Effector CD4-positive, alpha-beta T cell (primary cell): Measurements from ENCODE around the gene OGFOD3.
"Not testable (repeated sequence)": the region's sequence is repeated elsewhere in the genome, so short reads cannot be mapped to it uniquely, and the experiment has no call there.

Experiments
- DNase-seq: peaks from one replicate; pipeline ENCODE4 v3.0.0-alpha.2; 2020

The OGFOD3 gene

DNA sequence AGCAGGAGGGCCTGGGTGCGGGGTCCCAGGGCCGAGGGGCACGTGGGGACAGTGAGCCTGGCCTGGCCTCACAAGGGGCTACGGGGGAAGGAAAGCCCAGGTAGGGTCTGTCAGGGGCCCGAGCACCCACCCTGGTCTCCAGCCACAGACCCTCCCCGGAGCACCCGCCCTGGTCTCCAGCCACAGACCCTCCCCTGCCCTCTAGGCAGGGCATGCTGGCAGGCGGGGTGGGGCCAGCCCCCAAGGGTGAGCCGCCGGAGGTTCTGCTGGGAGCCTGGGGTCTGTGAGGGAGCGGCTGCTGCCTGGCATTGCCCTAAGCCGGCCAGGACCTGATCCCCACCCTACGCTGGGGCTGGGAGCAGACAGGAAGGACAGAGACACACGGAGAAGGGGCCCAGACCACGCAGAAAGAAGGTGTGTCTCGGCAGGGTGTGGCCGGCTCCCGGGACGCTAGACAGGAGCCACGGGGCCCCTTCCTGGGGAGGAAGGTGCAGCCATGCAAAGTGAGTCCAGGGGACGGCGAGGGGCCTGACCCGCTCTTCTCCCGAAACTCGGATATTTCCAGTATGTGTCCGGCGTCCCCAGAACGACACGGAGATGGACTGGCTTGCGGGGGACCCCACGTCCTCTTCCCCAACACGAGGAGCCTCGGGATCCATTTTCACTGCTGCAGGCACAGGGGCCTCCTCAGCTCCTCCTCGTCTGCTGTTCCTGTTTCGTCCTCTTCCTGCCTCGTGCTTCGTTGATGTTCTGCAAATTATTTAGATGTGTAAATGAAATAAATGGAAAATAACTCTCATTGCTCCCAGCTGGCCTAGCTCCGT, 31.3 kb downstream of the OGFOD3 start:
- no peak for DNase-seq

DNA sequence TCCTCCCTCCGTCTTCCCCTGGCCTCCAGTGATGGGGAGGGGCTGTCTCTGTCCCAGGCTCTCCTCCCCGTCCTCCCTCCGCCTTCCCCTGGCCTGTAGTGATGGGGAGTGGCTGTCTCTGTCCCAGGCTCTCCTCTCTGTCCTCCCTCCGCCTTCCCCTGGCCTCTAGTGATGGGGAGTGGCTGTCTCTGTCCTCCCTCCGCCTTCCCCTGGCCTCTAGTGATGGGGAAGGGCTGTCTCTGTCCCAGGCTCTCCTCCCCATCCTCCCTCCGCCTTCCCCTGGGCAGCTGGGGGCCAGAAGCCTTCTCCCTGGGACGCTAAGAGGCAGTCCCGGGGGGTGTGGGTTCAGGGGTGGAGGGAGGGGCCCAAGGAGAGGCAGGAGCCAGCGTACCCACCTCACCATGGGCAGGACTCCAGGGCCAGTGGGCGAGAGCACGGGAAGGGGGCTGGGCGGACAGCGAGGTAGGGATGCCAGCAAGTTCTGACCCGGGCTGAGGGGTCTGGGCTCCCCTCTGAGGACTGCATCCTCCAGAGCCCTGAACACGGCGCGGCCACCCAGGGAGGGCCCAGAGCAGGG, 32.0 kb downstream of the OGFOD3 start:
- DNase-seq, result no peak

DNA sequence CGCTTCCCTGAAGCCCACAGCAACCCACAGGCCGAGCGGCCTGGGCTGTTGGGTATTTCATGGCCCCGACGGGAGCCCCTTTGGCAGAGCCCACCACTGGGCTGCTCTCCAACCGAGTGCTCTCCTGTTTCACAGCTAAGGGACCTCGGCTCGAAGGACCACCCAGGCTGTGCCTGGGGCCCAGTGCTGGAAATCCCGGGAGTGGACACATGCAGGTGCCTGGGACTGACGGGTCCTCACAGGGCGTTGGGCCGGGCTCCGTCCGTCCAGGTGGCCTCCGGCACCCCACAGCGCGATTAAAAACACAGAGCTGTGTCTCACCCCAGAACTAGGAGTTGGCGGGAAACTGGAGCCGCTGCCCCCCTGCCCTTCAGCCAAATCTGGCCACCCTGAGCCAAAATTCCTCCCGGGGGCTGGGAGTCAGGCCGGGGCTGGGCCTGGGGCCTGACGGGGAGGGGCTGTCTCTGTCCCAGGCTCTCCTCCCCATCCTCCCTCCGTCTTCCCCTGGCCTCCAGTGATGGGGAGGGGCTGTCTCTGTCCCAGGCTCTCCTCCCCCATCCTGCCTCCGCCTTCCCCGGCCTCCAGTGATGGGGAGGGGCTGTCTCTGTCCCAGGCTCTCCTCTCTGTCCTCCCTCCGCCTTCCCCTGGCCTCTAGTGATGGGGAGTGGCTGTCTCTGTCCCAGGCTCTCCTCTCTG, 32.7 kb downstream of the OGFOD3 start:
- DNase-seq, result no peak

DNA sequence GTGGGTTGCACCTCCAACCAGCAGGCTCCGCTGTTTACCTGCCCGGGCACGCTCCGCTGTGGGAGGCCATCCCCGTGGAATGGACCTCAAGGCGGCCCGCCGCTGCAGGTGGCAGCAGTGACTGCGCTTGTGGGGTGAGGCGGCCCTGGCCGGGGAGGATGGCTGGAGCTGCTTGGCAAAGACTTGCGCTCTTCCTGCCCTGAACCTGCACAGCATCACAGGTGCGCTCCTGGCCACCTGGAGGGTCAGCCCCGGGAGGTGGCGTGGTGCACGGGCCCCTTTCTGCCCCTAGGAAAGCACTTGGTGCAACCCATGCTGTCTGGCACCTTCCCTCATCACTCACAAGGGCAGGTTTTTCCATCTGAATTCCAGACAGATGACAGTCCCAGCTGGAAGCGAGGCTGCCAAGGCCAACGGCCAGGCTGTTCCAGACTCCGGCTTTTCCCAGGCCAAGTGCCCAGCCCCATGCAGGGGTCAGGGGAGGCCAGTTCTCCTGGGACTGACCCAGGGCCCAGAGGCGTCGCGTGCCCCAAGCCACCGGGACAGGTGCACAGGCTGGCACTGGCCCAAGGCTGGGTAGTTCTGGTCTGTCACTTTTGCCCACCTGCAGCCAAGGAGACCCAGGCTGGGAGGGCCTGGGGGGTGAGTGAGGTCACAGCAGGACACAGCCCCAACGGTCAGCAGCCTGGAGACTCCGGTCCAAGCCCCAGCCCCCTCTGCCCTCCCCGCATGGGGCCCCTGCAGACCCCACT, 33.5 kb downstream of the OGFOD3 start:
- no peak for DNase-seq

DNA sequence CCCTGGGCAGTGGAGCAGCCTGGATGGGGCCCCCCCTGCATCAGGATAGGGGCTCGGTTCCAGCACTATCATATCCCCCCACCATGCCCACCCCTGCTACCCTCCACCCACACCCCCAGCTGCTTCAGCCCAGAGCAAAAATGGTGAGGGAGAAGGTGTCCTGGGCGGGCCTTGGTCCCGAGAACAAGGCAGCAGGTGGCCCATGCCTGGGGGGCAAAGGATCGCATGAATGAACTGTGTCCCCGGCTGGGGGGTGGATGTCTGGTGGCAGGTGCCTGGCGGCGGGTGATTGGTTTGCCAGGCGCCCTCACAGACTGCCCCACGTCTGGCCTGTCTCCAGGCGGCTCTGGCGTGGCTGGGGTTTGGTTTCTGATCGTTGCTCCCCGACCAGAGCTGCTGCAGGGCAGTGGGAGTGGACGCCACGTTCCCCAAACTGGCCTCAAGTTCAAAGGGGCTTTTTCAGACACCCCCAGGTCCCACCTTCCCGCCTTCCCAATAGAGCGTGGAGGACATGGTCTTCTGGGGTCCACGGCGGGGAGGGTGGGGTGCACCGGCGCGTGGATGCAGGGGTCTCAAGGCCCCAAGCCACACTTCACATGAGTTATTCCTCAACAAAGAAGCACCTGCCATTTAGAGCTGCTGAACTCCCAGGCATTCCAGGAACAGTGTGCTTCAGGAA, 34.2 kb downstream of the OGFOD3 start:
- no peak for DNase-seq

DNA sequence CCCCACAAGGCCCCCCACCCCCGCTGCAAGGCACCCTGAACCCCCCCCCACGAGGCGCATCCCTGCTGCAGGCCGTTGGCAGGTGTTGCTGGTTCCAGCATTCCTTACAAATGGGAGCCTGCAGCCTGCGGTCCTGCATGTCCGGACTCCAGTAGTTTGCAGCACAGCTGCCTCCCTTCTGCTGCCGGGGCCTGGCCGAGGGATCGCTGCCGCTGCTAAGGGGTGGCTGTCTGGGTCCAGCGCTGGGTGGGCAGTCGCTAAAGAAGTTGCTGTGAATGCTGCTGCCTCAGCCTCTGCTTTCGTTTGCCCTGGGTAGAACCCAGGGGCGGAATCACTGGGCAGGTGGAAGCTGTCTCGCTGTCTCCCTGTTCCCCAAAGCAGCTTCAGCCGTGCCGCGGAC, 35.0 kb downstream of the OGFOD3 start:
- DNase-seq, result no peak

DNA sequence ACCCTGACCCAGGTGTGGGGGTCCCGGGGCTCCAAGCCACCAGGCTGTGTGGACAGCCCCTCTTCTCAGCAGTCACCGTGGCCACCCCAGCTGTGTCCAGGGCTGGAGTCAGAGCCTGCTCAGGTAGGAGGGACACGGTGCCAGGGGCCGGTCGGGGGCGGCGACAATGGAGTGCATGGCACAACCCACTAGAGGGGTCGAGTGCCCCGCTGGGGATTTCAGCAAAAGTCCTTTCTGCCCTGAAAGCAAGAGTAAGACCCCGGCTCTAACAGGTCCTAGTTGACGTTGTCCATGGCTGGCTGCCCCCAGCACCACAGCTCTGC, 35.5 kb downstream of the OGFOD3 start:
- no peak for DNase-seq

DNA sequence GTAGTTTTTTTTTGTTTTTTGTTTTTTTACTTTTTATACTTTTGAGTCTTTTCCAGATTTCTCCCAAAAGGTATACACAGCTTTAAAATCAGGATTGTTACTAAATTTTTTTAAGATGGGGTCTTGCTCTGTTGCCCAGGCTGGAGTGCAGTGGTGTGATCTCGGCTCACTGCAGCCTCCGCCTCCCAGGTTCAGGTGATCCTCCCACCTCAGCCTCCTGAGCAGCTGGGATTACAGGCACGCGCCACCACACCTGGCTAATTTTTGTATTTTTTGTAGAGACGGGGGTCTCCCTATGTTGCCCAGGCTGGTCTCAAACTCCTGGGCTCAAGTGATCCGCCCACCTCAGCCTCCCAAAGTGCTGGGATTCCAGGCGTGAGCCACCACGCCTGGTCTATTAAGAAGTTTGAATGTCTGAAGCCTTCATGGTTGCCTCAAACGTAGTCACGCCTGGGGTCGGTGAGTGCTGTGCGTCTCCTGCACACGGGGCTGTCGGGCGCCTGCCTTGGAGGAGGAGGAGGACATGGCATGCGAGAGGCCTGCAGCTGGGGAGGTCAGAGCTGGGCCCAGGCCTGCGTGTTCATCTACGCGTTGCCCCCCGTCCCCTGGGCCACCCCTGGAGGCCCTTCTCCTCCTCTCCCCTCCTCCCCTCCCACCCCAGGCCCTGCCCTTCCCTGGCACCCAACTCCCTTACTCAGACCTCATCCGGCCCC, 36.0 kb downstream of the OGFOD3 start:
- DNase-seq, result not testable (repeated sequence)

DNA sequence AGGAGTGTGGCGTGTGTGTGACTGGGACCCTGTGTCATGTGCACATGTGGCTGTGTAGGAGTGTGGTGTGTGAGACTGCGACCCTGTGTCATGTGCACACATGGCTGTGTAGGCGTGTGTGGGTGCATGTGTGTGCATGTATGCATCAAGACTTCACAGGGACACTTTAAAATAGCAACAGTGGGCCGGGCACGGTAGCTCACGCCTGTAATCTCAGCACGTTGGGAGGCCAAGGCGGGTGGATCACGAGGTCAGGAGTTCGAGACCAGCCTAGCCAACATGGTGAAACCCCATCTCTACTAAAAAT, 36.7 kb downstream of the OGFOD3 start:
- not testable (repeated sequence) for DNase-seq

DNA sequence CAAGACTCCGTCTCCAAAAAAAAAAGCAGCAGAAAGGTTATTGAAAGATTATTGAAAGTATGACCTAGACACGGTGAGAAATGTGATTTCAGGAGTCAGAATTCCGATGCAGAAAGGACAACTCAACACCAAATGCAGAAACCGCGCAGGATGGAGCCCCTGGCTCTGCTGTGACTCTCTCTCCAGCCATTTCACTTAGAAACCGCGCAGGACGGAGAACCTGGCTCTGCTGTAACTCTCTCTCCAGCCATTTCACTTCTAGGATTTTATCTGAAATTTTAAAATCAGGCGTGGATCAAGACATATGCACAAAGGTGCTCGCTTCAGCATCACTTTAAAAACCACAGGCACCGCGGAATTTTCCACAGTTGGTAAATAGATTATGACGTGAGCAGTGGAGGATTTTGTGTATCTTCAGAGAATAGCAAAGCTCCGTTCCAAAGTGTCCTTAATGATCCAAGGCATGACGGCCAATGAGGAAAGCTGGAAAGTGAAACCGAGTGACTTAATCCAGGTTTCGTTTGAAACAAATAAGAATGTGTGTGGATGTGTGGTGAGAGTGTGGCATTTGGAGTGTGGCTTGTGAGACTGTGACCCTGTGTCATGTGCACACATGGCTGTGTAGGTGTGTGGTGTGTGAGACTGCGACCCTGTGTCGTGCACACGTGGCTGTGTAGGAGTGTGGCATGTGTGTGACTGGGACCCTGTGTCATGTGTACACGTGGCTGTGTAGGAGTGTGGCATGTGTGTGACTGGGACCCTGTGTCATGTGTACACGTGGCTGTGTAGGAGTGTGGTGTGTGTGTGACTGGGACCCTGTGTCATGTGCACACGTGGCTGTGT, 37.3 kb downstream of the OGFOD3 start:
- DNase-seq, result no peak

DNA sequence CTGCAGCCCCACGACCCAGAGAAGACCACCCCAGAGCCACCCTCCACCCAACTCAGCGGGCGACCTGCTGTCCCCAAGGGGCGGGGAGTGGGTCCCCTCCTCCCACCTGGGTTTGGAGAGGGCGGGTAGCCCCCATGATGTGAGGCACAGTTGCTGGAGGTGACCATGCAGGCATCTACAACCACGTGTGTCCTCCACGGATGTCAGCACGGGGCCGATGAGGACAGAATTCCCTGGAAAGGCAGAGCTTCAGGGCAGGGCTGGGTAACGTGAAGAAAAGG, 39.7 kb downstream of the OGFOD3 start:
- DNase-seq, result no peak

DNA sequence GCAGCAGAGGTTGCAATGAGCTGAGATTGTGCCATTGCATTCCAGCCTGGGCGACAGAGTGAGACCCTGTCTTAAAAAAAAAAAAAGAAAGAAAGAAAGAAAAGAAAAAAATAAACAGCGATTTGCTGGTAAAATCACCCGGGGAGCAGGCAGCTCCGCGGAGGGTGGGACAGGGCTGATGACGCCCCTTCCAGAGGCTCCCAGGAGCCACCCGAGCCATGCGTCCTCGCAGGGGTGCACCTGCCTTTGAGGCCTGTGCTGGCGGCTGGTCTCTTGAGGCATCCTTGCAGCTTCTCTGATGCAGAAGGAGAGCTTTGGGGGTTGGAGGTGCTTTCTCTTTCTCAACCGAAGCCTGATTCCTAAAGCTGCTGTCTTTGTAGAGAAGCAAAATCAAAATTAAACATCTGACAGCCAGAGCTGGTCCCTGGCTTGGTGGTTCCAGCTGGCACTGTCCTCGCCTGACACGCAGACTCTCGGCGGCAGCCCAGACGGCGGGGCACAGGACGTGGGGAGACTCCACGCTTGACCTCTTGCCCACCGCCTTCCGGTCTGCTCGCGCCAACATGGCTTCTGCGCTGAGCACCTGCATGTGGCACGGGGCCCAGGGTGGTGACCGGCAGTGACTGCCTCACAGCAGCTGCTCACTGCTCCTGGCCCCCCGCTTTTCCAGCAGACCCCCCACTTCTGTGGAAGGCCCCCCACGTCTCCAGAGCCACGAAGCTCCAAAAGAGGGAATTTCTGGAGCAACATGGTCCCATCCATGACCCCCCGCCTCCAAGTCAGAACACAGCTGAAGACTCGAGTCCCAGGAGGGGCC, 40.3 kb downstream of the OGFOD3 start:
- no peak for DNase-seq

DNA sequence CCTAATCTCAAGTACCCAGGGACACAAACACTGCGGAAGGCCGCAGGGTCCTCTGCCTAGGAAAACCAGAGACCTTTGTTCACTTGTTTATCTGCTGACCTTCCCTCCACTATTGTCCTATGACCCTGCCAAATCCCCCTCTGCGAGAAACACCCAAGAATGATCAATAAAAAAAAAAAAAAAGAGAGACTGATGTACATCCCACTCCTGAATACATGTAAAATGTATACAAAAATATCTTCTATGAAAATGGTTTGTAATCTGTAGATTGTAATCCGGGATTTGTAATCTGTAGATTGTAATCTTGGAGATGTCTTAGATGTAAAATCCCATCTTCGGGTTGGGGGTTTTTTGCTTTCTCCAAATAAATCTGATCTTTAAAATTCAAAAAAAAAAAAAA, 41.1 kb downstream of the OGFOD3 start:
- DNase-seq, result not testable (repeated sequence)

DNA sequence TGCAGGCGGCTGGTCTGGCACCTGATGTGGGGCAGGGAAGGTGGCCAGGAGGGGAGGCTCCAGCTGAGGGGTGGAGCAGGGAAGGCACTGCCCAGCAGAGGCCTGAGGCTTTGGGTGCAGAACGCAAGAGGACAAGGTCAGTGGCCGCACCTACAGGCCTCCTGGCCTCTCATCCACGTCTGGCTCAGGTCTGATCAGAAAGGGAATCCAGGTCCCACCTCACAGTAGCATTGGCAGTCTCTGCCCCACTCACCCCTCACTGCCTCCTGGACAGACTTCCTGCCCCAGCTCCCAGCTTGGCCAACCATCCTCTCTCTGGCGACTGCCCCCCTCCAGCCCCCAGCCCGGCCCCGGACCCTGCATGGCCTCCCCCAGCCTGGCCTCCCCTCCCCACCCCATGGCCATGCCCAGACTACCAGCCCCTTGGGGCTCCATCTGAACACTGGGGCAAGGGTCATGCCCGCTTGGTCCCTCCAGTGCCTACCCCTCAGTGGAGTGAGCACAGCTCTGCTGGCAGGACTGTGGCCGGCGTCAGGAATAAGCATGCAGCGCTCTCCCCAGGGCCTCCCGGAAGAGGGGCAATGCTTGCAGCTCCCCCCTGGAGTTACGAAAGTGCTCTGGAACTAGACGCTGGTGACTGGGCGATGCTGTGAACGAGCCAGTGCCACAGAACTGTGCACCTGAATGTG, 42.2 kb downstream of the OGFOD3 start:
- no peak for DNase-seq

DNA sequence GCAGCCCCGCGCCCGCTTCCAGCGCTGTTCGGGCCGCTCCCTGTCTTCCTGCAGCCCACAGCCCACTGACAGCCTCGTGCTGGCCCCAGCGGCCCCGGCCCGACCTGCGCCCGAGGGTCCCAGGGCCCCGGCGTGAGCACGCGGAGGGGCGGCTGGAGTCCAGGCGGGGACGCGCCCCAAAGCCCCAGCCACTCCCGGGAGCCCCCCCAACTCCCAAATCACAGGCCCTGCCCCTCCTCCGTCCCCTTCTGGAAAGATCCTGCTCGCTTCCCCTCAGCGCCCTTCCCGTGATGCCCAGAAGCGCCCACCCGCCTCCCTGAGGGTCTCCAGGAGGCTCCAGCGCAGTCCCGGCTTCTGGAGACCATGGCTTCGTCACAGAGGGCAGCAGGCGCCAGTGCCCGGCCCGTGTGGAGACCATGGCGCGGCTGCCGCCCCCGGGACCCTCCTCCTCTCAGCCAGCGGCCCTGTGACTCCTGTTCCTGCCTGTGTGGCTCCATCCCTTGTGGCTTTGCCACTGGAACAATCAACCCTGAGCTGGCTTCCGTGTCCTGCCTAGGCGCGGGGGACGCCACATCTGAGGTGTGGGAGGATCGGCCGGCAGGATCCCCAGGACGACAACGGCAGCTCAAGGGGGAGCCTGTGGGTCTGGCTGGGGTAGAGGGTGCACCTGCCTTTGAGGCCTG, 42.9 kb downstream of the OGFOD3 start:
- DNase-seq, result no peak

DNA sequence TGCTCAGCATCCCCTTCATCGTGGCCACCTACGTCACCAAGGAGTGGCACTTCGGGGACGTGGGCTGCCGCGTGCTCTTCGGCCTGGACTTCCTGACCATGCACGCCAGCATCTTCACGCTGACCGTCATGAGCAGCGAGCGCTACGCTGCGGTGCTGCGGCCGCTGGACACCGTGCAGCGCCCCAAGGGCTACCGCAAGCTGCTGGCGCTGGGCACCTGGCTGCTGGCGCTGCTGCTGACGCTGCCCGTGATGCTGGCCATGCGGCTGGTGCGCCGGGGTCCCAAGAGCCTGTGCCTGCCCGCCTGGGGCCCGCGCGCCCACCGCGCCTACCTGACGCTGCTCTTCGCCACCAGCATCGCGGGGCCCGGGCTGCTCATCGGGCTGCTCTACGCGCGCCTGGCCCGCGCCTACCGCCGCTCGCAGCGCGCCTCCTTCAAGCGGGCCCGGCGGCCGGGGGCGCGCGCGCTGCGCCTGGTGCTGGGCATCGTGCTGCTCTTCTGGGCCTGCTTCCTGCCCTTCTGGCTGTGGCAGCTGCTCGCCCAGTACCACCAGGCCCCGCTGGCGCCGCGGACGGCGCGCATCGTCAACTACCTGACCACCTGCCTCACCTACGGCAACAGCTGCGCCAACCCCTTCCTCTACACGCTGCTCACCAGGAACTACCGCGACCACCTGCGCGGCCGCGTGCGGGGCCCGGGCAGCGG, 43.6 kb downstream of the OGFOD3 start:
- DNase-seq, result no peak

DNA sequence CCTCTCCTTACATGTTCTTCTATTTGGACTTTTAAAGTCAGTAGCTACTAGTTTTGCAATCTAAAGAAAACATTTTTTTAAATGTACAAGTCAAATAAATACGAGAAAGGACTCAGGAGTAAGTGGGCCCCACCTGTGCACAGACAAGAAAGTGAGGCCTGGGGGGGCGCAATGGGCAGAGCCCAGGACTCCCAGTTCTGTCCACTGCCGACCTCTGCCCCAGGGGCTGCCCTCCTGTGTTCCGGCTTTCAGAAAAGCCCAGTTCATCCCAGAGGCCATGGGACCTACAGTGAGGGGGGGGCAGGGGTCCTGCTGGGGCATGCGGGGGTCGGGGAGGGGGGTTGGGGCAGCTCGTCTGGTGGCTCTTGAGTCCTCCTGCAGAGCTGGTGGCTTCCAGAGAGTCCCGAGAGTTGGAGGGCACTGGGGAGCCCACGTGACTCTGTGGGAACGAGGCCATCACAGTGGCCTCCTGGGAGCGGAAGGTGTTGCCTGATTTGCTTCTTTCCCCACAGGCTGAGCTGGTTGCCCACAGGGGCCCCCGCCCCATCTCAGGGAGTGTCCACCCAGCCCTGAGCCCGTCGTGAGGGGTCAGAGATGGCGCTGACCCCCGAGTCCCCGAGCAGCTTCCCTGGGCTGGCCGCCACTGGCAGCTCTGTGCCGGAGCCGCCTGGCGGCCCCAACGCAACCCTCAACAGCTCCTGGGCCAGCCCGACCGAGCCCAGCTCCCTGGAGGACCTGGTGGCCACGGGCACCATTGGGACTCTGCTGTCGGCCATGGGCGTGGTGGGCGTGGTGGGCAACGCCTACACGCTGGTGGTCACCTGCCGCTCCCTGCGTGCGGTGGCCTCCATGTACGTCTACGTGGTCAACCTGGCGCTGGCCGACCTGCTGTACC, 44.4 kb downstream of the OGFOD3 start:
- no peak for DNase-seq

DNA sequence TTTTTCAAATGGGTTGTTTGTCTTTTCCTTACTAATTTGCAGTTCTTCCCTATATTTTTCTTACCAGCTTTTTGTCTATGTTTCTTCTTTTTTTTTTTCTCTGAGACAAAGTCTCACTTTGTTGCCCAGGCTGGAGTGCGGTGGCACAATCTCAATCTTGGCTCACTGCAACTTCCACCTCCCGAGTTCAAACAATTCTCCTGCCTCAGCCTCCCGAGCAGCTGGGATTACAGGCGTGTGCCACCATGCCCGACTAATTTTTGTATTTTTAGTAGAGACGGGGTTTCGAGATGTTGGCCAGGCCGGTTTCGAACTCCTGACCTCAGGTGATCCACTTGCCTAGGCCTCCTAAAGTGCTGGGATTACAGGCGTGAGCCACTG, 45.3 kb downstream of the OGFOD3 start:
- DNase-seq, result not testable (repeated sequence)
